HCT116 (cell line): ENCODE measurements around the gene C2orf80. TPM values are rescaled to one million over a fixed set of nuclear protein-coding genes. Genes with fewer than 3 reads are reported as not detected.

Source experiments
- ATAC-seq: fragments of 200-7000 bp; cut with Tn5 transposase; 2 replicates; pipeline ENCODE4 v1.9.1; 2020; ENCODE audit warnings: mild to moderate bottlenecking, moderate library complexity
- BruUV-seq: library from RNA; stranded (reverse); fragments of 400-500 nt; replicated peaks from 2 replicates; lab custom pipeline; 2021; lab: Mats Ljungman, UMichigan
- CTCF ChIA-PET: fragments of 300-600 bp; sonication (Branson Sonifier 250); formaldehyde crosslinking; loops from one replicate; lab custom pipeline; 2021; ENCODE audit warnings: antibody characterized with exemption; lab: Charles Lee
- POLR2A ChIA-PET: fragments of 300-600, 350-600 bp; sonication (Branson Sonifier 250); formaldehyde crosslinking; loops from one replicate; lab custom pipeline; 2021; ENCODE audit warnings: antibody characterized with exemption; lab: Charles Lee
- RAD21 ChIA-PET, 2 experiments: fragments of 300-600 bp; sonication (Branson Sonifier 250); formaldehyde crosslinking; loops; one replicate each; lab custom pipeline; 2023; ENCODE audit warnings: low total read pairs in 2 of 2; ENCODE audit not compliant: uncharacterized antibody in 2 of 2, unreplicated experiment in 2 of 2, low non-redundant PET in 1 of 2; lab: Charles Lee
- DNase-seq: peaks from one replicate; pipeline ENCODE4 v3.0.0-alpha.2; 2010; ENCODE audit warnings: low read depth, low spot score
- H2AFZ ChIP-seq: fragments of 200-600 bp; shearing (Covaris generic), sonication (generic); 2 replicates; pipeline ENCODE4 v1.6.1; 2017; ENCODE audit warnings: low read depth, mixed run types, mixed read lengths, antibody characterized with exemption, low read length; ENCODE audit not compliant: poor library complexity, severe bottlenecking
- H3K27ac ChIP-seq: 2 replicates; pipeline ENCODE4 v1.5.1; 2012; ENCODE audit warnings: low read depth, low read length
- H3K27me3 ChIP-seq: fragments of 200-600 bp; sonication (generic); 2 replicates; pipeline ENCODE4 v1.6.1; 2016; ENCODE audit warnings: mixed run types, low read length, mixed read lengths; ENCODE audit not compliant: insufficient read depth
- H3K36me3 ChIP-seq, 2 experiments: fragments of 200-500 bp in 1 of 2; fragments of 200-600 bp in 1 of 2; sonication (Bioruptor generic) in 1 of 2; sonication (generic) in 1 of 2; 2 replicates each; pipeline versions ENCODE4 v1.5.1 to v1.6.1; 2014 to 2016; ENCODE audit warnings: low read length in 2 of 2, inconsistent platforms in 1 of 2, mixed read lengths in 1 of 2, mixed run types in 1 of 2; ENCODE audit not compliant: insufficient read depth in 2 of 2, control insufficient read depth in 1 of 2
- H3K4me1 ChIP-seq, 2 experiments: fragments of 200-600 bp in 1 of 2; sonication (generic) in 1 of 2; 2 replicates each; pipeline versions ENCODE4 v1.5.1 to v1.6.1; 2012 to 2017; ENCODE audit warnings: low read length in 2 of 2, inconsistent platforms in 1 of 2, mild to moderate bottlenecking in 1 of 2, mixed read lengths in 1 of 2, mixed run types in 1 of 2, moderate library complexity in 1 of 2; ENCODE audit not compliant: insufficient read depth in 2 of 2, control insufficient read depth in 1 of 2
- H3K4me2 ChIP-seq: fragments of 200-600 bp; sonication (generic); 2 replicates; pipeline ENCODE4 v1.6.1; 2017; ENCODE audit warnings: mixed run types, low read length, mixed read lengths
- H3K4me3 ChIP-seq, 2 experiments: fragments of 200-600 bp in 1 of 2; sonication (generic) in 1 of 2; replicated peaks in 1 of 2; 2 replicates each; pipeline ENCODE4 v1.5.1; 2011 to 2016; ENCODE audit warnings: low read length in 2 of 2, control low read depth in 1 of 2, low read depth in 1 of 2, mild to moderate bottlenecking in 1 of 2, mixed read lengths in 1 of 2, mixed run types in 1 of 2
- H3K79me2 ChIP-seq: fragments of 200-600 bp; sonication (generic); 2 replicates; pipeline ENCODE4 v1.6.1; 2017; ENCODE audit warnings: mild to moderate bottlenecking, mixed run types, low read length, moderate library complexity, mixed read lengths; ENCODE audit not compliant: insufficient read depth
- H3K9ac ChIP-seq: fragments of 200-600 bp; sonication (generic); 2 replicates; pipeline ENCODE4 v1.6.1; 2016; ENCODE audit warnings: low read length, mixed read lengths
- H3K9me2 ChIP-seq: fragments of 200-600 bp; sonication (generic), shearing (Covaris generic); 2 replicates; pipeline ENCODE4 v1.6.1; 2017; ENCODE audit warnings: mixed run types, mild to moderate bottlenecking, moderate library complexity; ENCODE audit not compliant: insufficient read depth
- H3K9me3 ChIP-seq, 2 experiments: fragments of 200-500 bp in 1 of 2; fragments of 200-600 bp in 1 of 2; sonication (Bioruptor generic) in 1 of 2; sonication (generic) in 1 of 2; 2 replicates each; pipeline ENCODE4 v1.6.1; 2014 to 2017; ENCODE audit warnings: low read length in 2 of 2, mixed read lengths in 2 of 2, inconsistent platforms in 1 of 2, low read depth in 1 of 2, mild to moderate bottlenecking in 1 of 2, mixed run types in 1 of 2, moderate library complexity in 1 of 2; ENCODE audit not compliant: control insufficient read depth in 1 of 2, insufficient read depth in 1 of 2
- H4K20me1 ChIP-seq: fragments of 200-600 bp; sonication (generic), shearing (Covaris generic); 2 replicates; pipeline ENCODE4 v1.6.1; 2017; ENCODE audit warnings: mixed run types, mild to moderate bottlenecking, moderate library complexity; ENCODE audit not compliant: insufficient read depth
- CEBPB ChIP-seq: IDR thresholded peaks from 2 replicates; pipeline ENCODE4 v1.6.1; 2012; ENCODE audit warnings: low read depth
- POLR2AphosphoS5 ChIP-seq: IDR thresholded peaks from 2 replicates; pipeline ENCODE4 v1.6.1; 2011; ENCODE audit warnings: mild to moderate bottlenecking, low read depth, low read length, moderate library complexity
- RAD21 ChIP-seq: IDR thresholded peaks from 2 replicates; pipeline ENCODE4 v1.6.1; 2012; ENCODE audit warnings: low read depth, mild to moderate bottlenecking
- SIN3A ChIP-seq: IDR thresholded peaks from 2 replicates; pipeline ENCODE4 v1.6.1; 2012; ENCODE audit warnings: low read depth
- YY1 ChIP-seq: IDR thresholded peaks from 2 replicates; pipeline ENCODE4 v1.6.1; 2011; ENCODE audit warnings: low read length, low read depth, moderate library complexity, mild to moderate bottlenecking; ENCODE audit not compliant: insufficient replicate concordance; ENCODE audit errors: extremely low read depth
- ZBTB33 ChIP-seq: IDR thresholded peaks from 2 replicates; pipeline ENCODE4 v1.6.1; 2011; ENCODE audit warnings: mild to moderate bottlenecking, low read length, moderate library complexity; ENCODE audit not compliant: insufficient replicate concordance; ENCODE audit errors: extremely low read depth
- ZFX ChIP-seq: fragments of 450-650 bp; IDR thresholded peaks from 2 replicates; pipeline ENCODE4 v1.6.1; 2017
- intact Hi-C: fragments of 100-400 bp; cut with micrococcal nuclease; formaldehyde crosslinking; loops from 2 replicates; pipeline ENCODE4 v1.10.0; 2022
- total RNA-seq: library from RNA; stranded (reverse); gene quantifications from one replicate; pipeline ENCODE4 v1.2.1, GENCODE V29; 2021; ENCODE audit not compliant: unreplicated experiment
- TF ChIP-seq, protein P1 (sequence below), 3 experiments: fragments of 200-600 bp in 1 of 3; sonication (generic) in 1 of 3; IDR thresholded peaks in 2 of 3; conservative IDR thresholded peaks in 1 of 3; 2 replicates each; pipeline ENCODE4 v1.5.1; 2012 to 2017; ENCODE audit warnings: low read depth in 2 of 3, low read length in 2 of 3, antibody characterized with exemption in 1 of 3, borderline replicate concordance in 1 of 3, control low read depth in 1 of 3, mild to moderate bottlenecking in 1 of 3, mixed read lengths in 1 of 3, mixed run types in 1 of 3, moderate library complexity in 1 of 3; ENCODE audit not compliant: insufficient read depth in 1 of 3
- TF ChIP-seq, protein P2 (sequence below): IDR thresholded peaks from 2 replicates; pipeline ENCODE4 v1.6.1; 2012

The C2orf80 gene
- total RNA-seq, 1 experiment from 2014 or later, result not detected

DNA sequence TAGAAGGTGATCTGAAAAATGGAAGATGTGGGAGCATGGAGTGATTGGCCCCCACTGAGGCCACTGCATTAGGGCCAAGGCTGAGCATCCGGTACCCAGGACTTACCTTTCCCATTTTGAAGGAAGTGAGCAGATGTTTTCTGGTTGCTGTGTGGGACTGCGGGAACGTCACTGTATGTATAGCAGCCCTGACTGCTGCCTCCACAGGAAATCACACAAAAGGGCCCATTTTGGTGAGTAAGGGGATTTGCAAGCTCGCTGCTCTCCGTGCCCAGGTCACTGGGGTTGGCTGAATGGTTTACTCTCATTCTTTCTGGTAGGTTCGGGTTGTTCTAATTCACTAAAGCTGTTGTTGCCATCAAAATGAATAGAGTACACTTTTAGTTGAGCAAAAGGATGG lies 43.8 kb downstream of the C2orf80 start, which contains the start of gene CRYGB (continued):
- TF ChIP-seq, protein P1, sequence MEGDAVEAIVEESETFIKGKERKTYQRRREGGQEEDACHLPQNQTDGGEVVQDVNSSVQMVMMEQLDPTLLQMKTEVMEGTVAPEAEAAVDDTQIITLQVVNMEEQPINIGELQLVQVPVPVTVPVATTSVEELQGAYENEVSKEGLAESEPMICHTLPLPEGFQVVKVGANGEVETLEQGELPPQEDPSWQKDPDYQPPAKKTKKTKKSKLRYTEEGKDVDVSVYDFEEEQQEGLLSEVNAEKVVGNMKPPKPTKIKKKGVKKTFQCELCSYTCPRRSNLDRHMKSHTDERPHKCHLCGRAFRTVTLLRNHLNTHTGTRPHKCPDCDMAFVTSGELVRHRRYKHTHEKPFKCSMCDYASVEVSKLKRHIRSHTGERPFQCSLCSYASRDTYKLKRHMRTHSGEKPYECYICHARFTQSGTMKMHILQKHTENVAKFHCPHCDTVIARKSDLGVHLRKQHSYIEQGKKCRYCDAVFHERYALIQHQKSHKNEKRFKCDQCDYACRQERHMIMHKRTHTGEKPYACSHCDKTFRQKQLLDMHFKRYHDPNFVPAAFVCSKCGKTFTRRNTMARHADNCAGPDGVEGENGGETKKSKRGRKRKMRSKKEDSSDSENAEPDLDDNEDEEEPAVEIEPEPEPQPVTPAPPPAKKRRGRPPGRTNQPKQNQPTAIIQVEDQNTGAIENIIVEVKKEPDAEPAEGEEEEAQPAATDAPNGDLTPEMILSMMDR (IDR thresholded peaks at IDR 0.05 in 2 of 3, conservative IDR thresholded peaks at IDR 0.05 in 1 of 3; ENCODE audit: borderline replicate concordance in 1 of 3, insufficient read depth in 1 of 3, low read depth in 2 of 3, low read length in 2 of 3), result no peak
- TF ChIP-seq YY1 (no peak), SIN3A (no peak), POLR2AphosphoS5 (no peak), ZBTB33 (no peak)
- TF ChIP-seq, protein P2, sequence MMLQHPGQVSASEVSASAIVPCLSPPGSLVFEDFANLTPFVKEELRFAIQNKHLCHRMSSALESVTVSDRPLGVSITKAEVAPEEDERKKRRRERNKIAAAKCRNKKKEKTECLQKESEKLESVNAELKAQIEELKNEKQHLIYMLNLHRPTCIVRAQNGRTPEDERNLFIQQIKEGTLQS, result no peak

DNA sequence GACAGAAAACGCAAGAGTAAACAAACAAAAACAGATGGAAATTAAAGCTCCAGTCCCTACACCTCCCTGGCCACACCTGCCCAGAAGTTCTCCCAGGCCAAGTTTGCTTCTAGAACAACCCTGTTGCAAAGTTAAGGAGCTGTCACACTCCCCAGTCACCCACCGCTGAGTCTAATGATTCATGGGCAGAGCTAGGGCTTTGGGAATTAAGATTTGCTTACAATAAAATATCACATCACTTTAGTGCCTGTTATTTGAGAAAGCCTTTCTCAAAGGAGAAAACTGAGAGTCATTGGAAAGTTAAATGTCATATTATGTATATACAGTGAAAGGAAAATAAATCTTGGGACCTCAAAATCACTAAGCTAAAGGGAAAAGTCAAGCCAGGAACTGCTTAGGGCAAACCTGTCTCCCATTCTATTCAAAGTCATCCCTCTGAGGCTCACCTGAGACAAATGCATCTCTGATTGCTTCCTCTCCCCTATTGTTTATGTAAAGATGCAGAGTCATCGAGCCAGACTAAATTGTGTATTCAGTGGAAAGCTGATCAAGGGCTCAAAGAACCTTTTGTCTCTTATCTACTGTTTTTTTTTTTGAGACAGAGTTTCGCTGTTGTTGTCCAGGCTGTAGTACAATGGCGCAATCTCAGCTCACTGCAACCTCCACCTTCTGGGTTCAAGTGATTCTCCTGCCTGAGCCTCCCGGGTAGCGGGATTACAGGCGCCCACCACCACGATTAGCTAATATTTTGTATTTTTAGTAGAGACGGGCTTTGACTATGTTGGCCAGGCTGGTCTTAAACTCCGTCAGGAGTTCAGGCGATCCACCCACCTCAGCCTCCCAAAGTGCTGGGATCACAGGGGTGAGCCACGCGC lies 46.7 kb downstream of the C2orf80 start:
- TF ChIP-seq RAD21, result no peak
- TF ChIP-seq ZFX, result no peak
- TF ChIP-seq POLR2AphosphoS5, result no peak
- no peak for TF ChIP-seq CEBPB

More for the DNA sequence above, 46.7 kb downstream of the C2orf80 start:
- Histone ChIP-seq H3K4me2 (no peak overlapping the region), H3K27ac (no peak overlapping the region), H3K36me3 (no peaks in the 10 kb centered on the region), H4K20me1 (no peaks in the 10 kb centered on the region), H3K27me3 (no peaks in the 10 kb centered on the region), H3K9ac (no peak overlapping the region), H2AFZ (no peak overlapping the region), H3K4me3 (no peak overlapping the region), H3K9me2 (no peaks in the 10 kb centered on the region), H3K4me1 (no peaks in the 10 kb centered on the region), H3K79me2 (no peaks in the 10 kb centered on the region), H3K9me3 (no peaks in the 10 kb centered on the region)
- ChIA-PET CTCF (interaction anchor here (1.4 to 1.7 kb wide), 2 partner anchors 33 to 42 kb away, joined by 3 to 5 read pairs; no protein-coding TSS in a partner anchor), RAD21 (no interaction called here), POLR2A (no interaction called here)
- intact Hi-C loops, result no loop called here
- no peak for ATAC-seq
- no TSS peak for BruUV-seq
- DNase-seq, result no peak
